HEK293 (cell line): ENCODE data around the gene SRBD1.

Source experiments
- BCL11A ChIP-seq: fragments of 450-650 bp; formaldehyde crosslinking; IDR thresholded peaks from 2 replicates; pipeline ENCODE4 v1.5.1; 2016; ENCODE audit warnings: low read depth, missing biosample characterization, missing genetic modification characterization
- ZFP37 ChIP-seq: fragments of 450-650 bp; formaldehyde crosslinking; IDR thresholded peaks from 2 replicates; pipeline ENCODE4 v1.5.1; 2016; ENCODE audit warnings: missing biosample characterization, missing genetic modification characterization
- ZFP41 ChIP-seq: fragments of 450-650 bp; formaldehyde crosslinking; IDR thresholded peaks from 2 replicates; pipeline ENCODE4 v1.5.1; 2016; ENCODE audit warnings: missing biosample characterization, missing genetic modification characterization, borderline replicate concordance
- ZNF138 ChIP-seq: fragments of 450-650 bp; formaldehyde crosslinking; IDR thresholded peaks from 2 replicates; pipeline ENCODE4 v1.5.1; 2016; ENCODE audit warnings: missing biosample characterization, missing genetic modification characterization, borderline replicate concordance
- ZNF350 ChIP-seq: fragments of 450-650 bp; formaldehyde crosslinking; IDR thresholded peaks from 2 replicates; pipeline ENCODE4 v1.5.0; 2017; ENCODE audit warnings: missing biosample characterization, mild to moderate bottlenecking, missing genetic modification characterization
- ZNF404 ChIP-seq: fragments of 450-650 bp; formaldehyde crosslinking; IDR thresholded peaks from 2 replicates; pipeline ENCODE4 v1.5.1; 2017; ENCODE audit warnings: missing biosample characterization, missing genetic modification characterization
- TF ChIP-seq, protein P1 (sequence below): fragments of 450-650 bp; formaldehyde crosslinking; IDR thresholded peaks from 2 replicates; pipeline ENCODE4; 2016; ENCODE audit warnings: missing biosample characterization, missing genetic modification characterization
- TF ChIP-seq, protein P2 (sequence below): fragments of 450-650 bp; formaldehyde crosslinking; IDR thresholded peaks from 2 replicates; pipeline ENCODE4 v1.5.1; 2017; ENCODE audit warnings: missing biosample characterization, mild to moderate bottlenecking, missing genetic modification characterization, moderate library complexity

DNA sequence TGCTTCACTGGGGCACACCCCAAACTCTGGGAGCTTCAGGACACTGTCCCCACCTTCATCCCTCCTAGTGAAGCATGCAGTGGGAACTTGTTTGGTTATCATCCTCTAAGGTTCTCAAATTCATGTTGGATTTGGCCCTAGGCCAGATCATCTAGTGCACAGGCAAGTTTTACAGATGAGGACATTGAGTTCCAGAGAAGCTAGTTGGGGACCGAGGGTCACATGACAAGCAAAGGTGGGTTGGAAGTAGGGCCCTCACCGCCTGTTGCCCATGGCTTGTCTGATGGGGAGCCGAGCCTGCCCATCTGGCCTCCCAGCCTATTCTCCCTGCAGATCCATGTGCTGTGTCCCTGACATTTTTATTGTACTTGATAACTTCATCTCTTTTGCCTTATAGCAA lies 43.2 kb upstream of the SRBD1 start:
- TF ChIP-seq, protein P1, sequence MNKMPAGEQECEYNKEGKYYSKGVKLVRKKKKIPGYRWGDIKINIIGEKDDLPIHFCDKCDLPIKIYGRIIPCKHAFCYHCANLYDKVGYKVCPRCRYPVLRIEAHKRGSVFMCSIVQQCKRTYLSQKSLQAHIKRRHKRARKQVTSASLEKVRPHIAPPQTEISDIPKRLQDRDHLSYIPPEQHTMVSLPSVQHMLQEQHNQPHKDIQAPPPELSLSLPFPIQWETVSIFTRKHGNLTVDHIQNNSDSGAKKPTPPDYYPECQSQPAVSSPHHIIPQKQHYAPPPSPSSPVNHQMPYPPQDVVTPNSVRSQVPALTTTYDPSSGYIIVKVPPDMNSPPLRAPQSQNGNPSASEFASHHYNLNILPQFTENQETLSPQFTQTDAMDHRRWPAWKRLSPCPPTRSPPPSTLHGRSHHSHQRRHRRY = no peak
- TF ChIP-seq BCL11A (no peak), ZNF404 (tag by site-specific recombination) (no peak), ZNF138 (tag by site-specific recombination) (no peak), ZFP37 (tag by site-specific recombination) (no peak), ZFP41 (tag by site-specific recombination) (no peak), ZNF350 (tag by site-specific recombination) (no peak)
- TF ChIP-seq, protein P2, sequence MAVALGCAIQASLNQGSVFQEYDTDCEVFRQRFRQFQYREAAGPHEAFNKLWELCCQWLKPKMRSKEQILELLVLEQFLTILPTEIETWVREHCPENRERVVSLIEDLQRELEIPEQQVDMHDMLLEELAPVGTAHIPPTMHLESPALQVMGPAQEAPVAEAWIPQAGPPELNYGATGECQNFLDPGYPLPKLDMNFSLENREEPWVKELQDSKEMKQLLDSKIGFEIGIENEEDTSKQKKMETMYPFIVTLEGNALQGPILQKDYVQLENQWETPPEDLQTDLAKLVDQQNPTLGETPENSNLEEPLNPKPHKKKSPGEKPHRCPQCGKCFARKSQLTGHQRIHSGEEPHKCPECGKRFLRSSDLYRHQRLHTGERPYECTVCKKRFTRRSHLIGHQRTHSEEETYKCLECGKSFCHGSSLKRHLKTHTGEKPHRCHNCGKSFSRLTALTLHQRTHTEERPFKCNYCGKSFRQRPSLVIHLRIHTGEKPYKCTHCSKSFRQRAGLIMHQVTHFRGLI (tag by site-specific recombination) = no peak
